ENCODE measurements around the gene MACROD2.

GRCh38 chr20:15256676-15257568 is 1261.6 kb downstream of the MACROD2 start:
- TF ChIP-seq POLR2AphosphoS5 (IDR thresholded peaks at IDR 0.05; ENCODE audit: low read depth, low read length), result no peak
- TF ChIP-seq CTCF (IDR thresholded peaks at IDR 0.05 in 2 of 3, conservative IDR thresholded peaks at IDR 0.05 in 1 of 3; ENCODE audit: borderline replicate concordance in 1 of 3, insufficient read depth in 1 of 3, low read depth in 2 of 3, low read length in 2 of 3), result no peak
- TF ChIP-seq EZH2 (IDR thresholded peaks at IDR 0.05), result no peak
- TF ChIP-seq REST (IDR thresholded peaks at IDR 0.05; ENCODE audit: low read depth), result no peak
- TF ChIP-seq POLR2A (IDR thresholded peaks at IDR 0.05; ENCODE audit: borderline replicate concordance, extremely low read depth, insufficient read depth, insufficient read length), result no peak
- no peak for TF ChIP-seq TCF7L2 (IDR thresholded peaks at IDR 0.05; ENCODE audit: borderline replicate concordance, extremely low read depth, insufficient read depth, insufficient read length)
- TF ChIP-seq JUND (IDR thresholded peaks at IDR 0.05), result no peak
- no peak for TF ChIP-seq RAD21 (IDR thresholded peaks at IDR 0.05; ENCODE audit: low read depth)
- TF ChIP-seq ZFX (IDR thresholded peaks at IDR 0.05), result no peak
- no peak for TF ChIP-seq ZNF274 (IDR thresholded peaks at IDR 0.05; ENCODE audit: low read depth, low read length)
- no peak for TF ChIP-seq CEBPB (IDR thresholded peaks at IDR 0.05; ENCODE audit: low read depth)

Measured in HCT116 (cell line).